ENCODE results near the gene PDLIM7.
A peak's percentile ranks its signal among the peaks of the same experiment; 100 is the strongest.

PDLIM7 gene

DNA sequence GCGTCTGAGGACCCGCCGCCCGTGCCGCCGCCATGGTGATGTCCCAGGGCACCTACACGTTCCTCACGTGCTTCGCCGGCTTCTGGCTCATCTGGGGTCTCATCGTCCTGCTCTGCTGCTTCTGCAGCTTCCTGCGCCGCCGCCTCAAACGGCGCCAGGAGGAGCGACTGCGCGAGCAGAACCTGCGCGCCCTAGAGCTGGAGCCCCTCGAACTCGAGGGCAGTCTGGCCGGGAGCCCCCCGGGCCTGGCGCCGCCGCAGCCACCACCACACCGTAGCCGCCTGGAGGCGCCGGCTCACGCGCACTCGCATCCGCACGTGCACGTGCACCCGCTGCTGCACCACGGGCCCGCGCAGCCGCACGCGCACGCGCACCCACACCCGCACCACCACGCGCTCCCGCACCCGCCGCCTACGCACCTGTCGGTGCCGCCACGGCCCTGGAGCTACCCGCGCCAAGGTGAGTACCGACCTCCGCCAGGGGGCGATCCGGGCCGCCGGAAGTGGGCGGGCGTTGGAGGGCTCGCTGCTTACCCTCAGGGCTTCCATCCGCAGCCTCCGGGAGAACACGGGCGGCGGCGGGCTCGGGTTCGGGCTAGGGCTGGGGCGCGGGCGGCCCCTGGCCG is 42.3 kb downstream of the PDLIM7 start:
- peak; percentile 49 for DNase-seq

GRCh38 chr5:177454397-177455035 is 42.9 kb downstream of the PDLIM7 start:
- peak; percentile 82 for DNase-seq

- DNase-seq: peak; percentile 45
Observed at GRCh38 chr5:177453852-177454396, 43.5 kb downstream of the PDLIM7 start.

DNA sequence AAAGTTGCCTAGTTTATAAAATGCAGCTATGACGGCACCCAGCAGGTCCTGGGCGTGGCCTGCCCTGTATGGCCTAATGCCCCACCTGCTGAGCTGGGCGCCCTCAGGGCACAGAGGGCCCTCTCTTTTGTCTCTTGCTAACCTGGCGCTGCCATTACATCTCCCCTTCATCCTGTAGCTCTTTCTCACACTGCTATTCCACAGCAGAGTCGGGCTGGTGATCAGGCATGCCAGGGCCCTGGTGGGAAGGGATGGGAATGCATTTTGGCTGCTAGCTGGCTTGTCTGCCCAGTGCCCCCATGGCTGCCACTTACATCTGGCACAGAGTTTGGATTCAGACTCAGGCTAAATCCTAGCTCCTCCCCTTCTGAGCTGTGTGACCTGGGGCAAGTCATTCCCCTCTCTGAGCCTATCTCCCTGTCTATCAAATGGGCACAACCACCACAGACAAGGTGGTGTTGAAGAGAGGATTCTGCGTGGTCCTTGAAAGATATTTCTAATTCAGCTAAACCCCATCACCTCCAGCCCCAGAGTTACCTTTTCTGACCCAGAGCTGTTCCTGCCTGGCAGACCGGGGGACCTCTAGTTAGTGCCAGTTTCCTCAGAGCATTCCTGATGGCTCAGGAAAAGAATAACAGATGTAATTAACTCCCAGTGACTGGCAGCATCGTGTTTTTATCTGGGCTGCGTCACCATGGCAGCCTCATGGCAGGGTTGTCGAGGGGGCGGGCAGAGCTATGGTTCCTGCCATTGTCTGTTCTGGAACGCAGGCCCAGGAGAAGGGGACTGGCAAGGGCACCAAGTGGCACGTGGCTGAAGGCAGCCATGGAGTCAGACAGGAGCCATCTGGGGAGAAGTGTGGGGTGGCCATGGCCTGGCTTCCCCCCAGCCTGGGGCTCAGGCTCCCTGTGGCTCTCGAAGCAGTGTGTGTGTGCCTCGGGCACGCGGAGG is 44.4 kb downstream of the PDLIM7 start:
- no peak for DNase-seq

DNA sequence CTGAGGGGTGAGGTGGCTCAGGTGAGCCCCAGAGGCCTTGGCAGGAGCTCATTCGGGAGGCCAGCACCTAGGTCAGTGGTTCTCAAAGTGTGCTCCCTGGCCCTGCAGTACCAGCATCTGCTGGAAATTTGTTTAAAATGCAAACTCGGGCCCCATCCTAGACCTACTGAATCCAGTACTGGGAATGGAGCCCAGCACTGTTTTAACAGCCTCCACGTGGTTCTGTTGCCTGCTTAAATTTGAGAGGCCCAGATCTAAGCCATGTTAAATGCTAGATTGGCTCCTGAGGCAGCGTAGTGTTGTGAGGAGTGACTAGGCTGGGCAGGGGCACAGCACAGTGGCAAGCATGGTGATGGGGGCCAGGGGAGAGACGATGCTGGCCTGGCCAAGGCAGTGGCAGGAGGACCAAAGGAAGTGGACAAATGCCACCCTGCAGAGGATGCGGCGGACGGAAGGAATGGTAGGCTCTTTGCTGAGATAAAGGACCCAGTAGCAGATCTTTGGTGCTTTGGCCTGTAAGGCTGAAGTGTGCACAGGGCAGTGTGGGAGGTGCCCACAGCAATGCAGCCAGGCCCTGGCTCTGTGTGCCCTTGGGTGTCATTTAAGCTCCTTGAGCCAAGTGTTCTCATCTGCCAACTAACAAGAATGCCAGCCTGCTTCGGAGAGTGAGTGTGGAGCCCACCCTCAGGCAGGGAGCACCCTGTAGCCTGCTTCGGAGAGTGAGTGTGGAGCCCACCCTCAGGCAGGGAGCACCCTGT is 46.6 kb downstream of the PDLIM7 start:
- no peak for DNase-seq

DNA sequence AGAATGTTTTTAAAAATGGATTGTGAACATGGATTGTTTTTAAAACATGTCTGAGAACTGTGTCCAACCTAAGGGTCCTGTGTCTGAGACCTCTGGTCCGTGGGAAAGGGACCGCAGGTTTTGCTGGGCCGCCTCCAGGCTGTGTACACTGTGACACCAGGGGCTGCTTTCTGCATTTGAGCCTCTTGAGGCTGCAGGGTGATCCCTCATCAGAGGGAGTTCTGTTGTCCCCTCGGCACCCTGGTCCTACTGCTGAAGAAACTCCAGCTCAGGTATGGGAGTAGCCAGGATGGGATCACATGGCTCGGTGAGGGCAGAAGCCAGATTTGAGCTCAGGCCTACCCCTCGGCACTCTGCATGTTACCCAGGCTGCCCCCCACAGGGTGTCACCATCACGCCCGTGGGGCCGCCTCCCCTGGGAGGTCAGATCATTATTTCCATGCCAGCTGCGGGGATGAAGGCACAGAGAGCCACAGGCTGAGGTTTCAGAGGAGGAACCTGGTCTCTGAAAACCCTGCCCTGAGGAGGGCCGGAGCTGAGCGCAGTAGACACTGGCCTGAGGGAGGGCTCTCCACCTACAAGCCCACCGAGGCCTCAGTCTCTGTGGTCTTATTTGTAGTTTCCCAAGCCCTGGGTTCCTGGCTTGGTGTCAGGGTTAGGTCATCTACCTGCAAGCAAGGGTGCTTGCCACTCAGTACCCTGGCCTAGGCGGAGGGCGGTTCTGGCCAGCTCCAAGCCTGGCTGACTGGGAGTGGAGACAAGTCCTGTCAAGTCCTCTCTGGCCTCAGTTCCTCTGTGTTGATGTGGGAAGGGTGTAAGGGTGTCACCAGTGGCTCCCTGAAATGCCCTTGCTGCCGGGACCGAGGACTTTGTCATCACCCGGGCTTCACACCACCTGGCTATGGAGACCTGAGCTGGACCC is 48.0 kb downstream of the PDLIM7 start:
- DNase-seq: no peak

DNA sequence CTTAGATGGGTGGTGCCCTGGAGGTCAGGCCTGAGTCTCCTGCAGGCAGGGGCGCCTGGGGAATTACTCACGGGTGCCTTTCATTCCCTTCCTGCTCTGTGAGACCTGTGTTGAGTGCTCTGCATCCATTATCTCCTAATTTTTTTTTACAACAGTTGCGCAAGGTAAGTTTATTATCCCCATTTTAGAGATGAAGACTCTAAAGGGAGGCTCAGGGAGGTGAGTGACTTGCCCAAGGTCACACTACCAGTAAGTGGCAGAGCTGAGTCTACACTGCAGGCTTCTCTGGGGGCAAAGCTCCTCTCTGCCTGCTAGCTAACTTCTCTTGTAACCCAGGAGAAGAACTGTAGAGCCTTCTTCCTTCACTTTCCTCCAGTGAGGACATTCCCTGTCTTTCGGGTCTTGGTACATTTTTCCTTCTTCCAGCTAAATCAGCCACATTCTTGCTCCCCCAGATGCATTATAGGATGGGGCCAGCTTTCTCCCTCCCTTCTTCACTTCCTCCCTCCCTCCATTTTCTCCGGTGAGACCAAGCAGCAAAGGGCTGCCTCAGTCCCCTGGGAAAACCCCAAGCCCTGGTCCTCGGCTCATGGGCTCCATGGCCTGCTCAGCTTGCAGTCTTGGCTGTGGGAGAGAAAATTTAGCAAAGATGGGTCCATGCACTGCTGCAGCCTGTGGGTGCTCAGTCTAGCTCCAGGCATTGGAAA is 49.0 kb downstream of the PDLIM7 start:
- no peak for DNase-seq

GRCh38 chr5:177447611-177448243 is 49.7 kb downstream of the PDLIM7 start:
- DNase-seq: no peak

DNA sequence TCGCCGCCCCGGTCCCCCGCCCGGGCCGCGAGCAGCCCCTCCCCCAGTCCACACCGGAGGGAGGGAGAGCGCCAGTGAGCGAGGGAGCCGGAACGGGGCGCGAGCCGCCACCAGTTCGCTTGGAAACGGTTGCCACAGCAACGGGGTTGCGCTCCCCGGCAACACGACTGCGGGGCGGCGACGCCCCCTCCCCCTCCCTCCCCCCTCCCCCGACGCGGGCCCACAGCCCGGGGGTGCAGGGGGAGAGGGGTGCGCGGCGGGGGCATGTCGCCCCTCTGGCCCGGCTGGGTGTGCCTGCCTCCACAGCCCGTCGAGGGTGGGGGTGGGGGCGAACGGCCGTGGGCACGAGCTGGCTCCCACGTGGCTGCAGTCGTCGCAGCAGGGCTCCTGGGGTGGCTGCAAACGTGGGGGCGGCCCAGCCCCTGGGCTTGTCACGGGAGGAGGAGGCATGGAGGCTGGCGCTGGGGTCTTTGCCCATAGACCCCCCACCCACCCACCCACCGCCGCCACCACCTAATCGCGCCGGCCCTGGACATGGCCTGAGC is 50.3 kb downstream of the PDLIM7 start:
- DNase-seq: no peak

- DNase-seq: peak; percentile 64
Observed at GRCh38 chr5:177446200-177447065, 51.0 kb downstream of the PDLIM7 start, which contains the start of gene PRR7. TSS of gene PRR7 (plus strand) at chr5:177446814. CDS start at chr5:177455068, 8,254 bp downstream.

DNA sequence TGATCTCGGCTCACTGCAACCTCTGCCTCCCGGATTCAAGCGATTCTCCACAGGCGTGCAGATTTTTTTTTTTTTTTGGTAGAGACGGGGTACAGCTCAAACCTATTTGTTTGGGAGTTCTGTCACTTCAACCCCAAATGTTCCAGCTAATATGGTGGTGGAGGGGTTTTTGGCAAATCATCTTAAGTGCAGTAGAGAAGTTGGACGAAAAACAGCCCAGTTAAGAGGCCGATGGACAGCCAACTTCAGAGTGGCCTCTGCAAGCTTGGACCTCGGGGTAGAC is 51.5 kb downstream of the PDLIM7 start:
- no peak for DNase-seq

DNA sequence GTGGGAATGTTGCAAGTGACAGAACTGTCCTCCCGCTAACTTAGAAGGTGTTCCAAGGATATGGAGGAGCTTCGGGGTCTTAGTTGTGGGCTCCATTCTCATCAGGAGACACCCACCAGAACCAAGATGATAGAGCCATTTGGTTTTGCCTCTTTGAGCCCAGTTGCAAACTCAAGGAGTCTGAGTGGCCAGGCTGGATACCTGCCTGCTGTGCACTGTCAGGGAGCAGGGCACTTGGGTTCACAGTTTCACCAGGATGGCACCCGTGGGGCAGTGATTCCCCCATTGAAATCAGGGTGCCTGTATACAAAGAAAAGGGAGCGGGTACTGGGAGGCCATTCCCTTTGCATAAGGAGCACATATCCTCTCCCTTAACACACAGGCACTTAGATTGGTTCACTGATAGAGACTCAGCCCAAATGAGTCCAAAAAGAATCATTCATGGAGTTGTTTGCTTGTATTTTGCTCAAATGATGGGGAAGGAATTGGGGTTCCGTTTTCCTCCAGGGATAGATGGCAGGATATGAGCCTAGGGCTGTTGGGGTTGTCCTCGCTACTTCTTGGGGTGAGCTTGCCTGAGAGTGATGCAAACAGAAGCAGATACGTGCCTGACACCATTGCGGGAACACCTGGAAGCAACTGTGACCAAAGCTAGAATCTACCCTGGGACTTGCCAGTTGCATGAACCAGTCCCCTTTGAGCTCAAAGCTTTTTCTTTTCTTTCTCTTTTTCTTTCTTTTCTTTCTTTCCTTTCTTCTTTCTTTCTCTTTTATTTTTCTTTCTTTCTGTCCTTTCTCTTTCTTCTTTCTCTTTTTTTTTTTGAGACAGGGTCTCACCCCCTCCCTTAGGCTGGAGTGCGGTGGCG is 52.1 kb downstream of the PDLIM7 start:
- peak; percentile 25 for DNase-seq

- no peak for DNase-seq
Observed at GRCh38 chr5:177444106-177445051, 53.0 kb downstream of the PDLIM7 start.

DNA sequence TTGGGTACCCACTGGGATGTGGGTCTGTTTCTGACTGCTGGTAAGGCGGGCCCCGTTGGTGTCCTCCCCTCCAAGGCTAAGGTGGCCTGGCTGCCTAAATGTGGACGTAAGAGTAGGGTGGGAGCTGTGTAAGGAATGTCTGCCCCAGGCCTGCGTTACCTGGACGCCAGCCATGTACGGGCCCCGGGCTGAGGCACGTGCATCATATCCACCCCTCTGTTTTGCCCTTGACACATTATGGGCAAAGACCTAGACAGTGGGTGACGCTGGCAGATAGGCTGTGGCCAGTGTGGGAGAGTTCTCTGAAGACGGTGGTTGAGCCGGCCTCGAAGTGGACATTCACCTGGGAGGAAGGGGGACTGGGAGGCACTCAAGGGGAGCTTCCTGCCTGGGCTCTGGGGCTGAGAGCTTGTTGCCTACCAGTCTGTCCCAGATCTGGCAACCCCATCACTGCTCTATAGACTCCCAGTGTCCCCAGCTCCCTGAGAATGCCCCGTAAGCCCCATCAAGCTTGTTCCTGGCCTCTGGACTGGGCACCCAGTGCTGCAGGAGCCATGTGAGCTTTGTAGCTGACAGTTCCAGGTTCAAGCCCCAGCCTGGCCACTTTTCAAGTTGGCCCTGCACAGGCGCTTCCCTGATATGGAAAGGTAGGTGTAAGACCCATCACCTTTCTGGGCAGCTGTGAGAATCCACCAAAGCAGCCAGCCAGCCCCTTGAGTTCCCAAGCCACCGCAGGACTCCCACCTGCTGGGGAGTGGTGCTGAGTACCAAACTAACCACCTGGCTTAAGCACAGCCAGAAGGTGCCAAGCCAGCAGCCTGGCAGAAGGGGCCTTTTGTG is 54.0 kb downstream of the PDLIM7 start:
- DNase-seq: no peak

DNA sequence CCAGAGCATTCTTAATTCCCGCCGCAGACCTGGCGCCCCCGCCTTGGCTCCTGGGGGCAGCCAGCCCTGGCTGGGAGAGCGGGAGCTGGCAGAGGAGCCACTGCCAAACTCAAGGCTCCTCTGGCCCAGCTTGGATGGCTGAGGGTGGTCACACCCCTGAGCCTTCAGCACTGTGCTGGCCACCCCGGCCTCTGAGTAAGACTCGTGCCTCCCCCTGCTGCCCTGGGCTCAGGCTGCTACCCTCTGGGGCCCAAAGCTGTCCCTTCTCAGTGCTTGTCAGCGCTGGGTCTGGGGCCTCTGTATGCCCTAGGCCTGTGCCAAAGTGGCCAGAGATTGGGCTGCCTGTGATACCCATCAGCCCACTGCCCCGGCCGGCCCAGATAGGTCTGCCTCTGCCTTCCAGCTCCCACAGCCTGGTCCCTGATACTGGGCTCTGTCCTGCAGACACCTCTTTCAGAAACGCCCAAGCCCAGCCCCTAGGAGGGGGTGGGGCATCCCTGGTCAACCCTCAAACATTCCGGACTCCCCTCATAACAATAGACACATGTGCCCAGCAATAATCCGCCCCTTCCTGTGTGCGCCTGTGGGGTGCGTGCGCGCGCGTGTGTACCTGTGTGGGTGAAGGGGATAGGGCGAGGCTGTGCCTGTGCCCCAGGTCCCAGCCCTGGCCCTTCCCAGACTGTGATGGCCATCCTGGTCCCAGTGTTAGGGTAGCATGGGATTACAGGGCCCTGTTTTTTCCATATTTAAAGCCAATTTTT is 55.2 kb downstream of the PDLIM7 start:
- DNase-seq: no peak

All from MV-4-11 (cell line).